ENCODE measurements around the gene CDC42SE1.

The CDC42SE1 gene

DNA sequence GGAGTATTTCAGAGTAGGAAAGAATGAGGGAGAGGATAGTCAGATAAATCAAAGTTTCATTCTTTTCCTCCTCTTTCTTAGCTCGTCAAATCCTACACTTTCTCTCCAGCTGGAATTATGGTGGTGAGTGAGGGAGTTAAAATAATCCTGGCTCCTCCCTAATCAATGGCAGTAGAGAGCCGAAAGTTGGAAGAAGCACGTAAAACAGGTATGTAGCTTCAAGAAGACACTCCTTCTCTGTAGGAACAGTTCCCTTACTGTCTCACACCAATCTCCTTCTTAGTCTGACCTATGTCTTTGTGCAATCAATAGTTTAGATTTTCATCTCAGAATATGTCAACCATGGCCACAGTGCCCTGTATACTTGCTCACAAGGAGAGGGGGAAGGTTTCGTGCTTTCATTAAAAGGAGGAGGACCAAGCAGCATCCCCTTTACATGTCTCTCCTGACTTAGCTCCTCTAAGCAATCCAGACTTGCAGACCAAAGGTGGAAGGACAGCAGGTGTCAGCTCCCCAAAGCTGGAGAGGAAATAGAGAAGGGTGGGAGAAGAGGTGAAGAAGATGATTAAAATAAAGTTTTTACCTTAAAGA, 53.6 kb downstream of the CDC42SE1 start:
- no peak for DNase-seq (ENCODE audit: low read depth)
- H3K4me3 ChIP-seq (ENCODE audit: low read depth, low read length): peak overlapping the region; percentile 68
- TF ChIP-seq, protein P1, sequence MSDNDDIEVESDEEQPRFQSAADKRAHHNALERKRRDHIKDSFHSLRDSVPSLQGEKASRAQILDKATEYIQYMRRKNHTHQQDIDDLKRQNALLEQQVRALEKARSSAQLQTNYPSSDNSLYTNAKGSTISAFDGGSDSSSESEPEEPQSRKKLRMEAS (IDR thresholded peaks at IDR 0.05; ENCODE audit: low read depth, low read length): no peak
- TF ChIP-seq, protein P2, sequence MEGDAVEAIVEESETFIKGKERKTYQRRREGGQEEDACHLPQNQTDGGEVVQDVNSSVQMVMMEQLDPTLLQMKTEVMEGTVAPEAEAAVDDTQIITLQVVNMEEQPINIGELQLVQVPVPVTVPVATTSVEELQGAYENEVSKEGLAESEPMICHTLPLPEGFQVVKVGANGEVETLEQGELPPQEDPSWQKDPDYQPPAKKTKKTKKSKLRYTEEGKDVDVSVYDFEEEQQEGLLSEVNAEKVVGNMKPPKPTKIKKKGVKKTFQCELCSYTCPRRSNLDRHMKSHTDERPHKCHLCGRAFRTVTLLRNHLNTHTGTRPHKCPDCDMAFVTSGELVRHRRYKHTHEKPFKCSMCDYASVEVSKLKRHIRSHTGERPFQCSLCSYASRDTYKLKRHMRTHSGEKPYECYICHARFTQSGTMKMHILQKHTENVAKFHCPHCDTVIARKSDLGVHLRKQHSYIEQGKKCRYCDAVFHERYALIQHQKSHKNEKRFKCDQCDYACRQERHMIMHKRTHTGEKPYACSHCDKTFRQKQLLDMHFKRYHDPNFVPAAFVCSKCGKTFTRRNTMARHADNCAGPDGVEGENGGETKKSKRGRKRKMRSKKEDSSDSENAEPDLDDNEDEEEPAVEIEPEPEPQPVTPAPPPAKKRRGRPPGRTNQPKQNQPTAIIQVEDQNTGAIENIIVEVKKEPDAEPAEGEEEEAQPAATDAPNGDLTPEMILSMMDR (IDR thresholded peaks at IDR 0.05; ENCODE audit: low read depth, low read length): no peak
- TF ChIP-seq MYC (IDR thresholded peaks at IDR 0.05; ENCODE audit: low read depth, low read length): no peak
- TF ChIP-seq POLR2A (IDR thresholded peaks at IDR 0.05; ENCODE audit: extremely low read depth, insufficient read length): no peak

DNA sequence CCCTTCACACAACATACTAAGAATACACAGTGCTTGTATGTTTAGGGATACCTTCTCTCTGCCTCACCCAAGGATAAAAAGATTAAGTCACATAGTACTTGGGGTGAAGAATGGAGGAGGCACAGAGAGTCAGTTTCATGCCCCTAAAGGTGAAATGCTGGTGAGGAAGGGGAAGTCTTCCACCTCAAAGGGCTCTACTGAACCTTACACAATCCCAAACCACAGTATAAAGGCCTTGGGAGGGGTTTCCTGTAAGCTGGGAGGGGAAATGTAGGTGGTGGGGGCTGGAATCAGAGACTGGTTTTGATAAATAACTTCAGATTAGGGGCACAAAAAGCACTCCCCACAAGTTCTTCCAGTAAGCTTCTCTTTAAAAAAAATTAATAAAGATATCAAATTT, 56.2 kb downstream of the CDC42SE1 start:
- peak overlapping the region; percentile 25 for H3K4me3 ChIP-seq (ENCODE audit: low read depth, low read length)
- peak; percentile 83 for DNase-seq (ENCODE audit: low read depth)
- TF ChIP-seq MYC (IDR thresholded peaks at IDR 0.05; ENCODE audit: low read depth, low read length): peak; percentile 23; the same call in 1 of the 2 replicates
- TF ChIP-seq, protein P1 (IDR thresholded peaks at IDR 0.05; ENCODE audit: low read depth, low read length): no peak

DNA sequence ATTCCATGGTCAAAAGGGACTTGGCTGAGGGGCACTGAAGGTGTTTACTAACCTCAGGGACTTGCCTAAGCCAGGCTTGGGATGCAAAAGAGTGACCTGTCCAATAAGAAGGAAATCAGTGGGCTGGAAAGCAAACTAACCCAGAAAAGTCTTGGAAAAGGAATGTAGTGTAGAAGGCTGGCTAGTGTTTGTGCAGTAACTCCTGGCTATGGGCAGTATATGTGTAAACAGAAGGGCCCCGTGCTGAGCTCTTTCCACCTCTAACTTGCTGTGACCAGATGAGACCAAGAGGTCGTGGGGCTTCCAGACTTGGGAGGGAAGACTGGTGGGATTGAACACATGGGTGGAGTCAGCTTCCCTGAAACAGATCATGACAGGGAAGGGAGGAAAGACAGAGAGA, 56.8 kb downstream of the CDC42SE1 start:
- TF ChIP-seq, protein P2 (IDR thresholded peaks at IDR 0.05; ENCODE audit: low read depth, low read length): no peak
- TF ChIP-seq, protein P1 (IDR thresholded peaks at IDR 0.05; ENCODE audit: low read depth, low read length): no peak
- TF ChIP-seq MYC (IDR thresholded peaks at IDR 0.05; ENCODE audit: low read depth, low read length) (no peak), POLR2A (IDR thresholded peaks at IDR 0.05; ENCODE audit: extremely low read depth, insufficient read length) (no peak)
- no peak overlapping the region for H3K4me3 ChIP-seq (ENCODE audit: low read depth, low read length)
- no peak for DNase-seq (ENCODE audit: low read depth)

GRCh38 chr1:151002051-151002450, 57.4 kb downstream of the CDC42SE1 start:
- TF ChIP-seq POLR2A (IDR thresholded peaks at IDR 0.05; ENCODE audit: extremely low read depth, insufficient read length) (no peak), MYC (IDR thresholded peaks at IDR 0.05; ENCODE audit: low read depth, low read length) (no peak)
- TF ChIP-seq, protein P1 (IDR thresholded peaks at IDR 0.05; ENCODE audit: low read depth, low read length): no peak
- TF ChIP-seq, protein P2 (IDR thresholded peaks at IDR 0.05; ENCODE audit: low read depth, low read length): no peak
- DNase-seq (ENCODE audit: low read depth): peak; percentile 35
- no peak overlapping the region for H3K4me3 ChIP-seq (ENCODE audit: low read depth, low read length)

GRCh38 chr1:151001602-151002001, 57.8 kb downstream of the CDC42SE1 start:
- no peak for TF ChIP-seq MYC (IDR thresholded peaks at IDR 0.05; ENCODE audit: low read depth, low read length)
- TF ChIP-seq, protein P1 (IDR thresholded peaks at IDR 0.05; ENCODE audit: low read depth, low read length): no peak
- TF ChIP-seq POLR2A (IDR thresholded peaks at IDR 0.05; ENCODE audit: extremely low read depth, insufficient read length): no peak
- TF ChIP-seq, protein P2 (IDR thresholded peaks at IDR 0.05; ENCODE audit: low read depth, low read length): no peak
- no peak overlapping the region for H3K4me3 ChIP-seq (ENCODE audit: low read depth, low read length)
- DNase-seq (ENCODE audit: low read depth): peak; percentile 31

Measured in NB4 (cell line).